Nephron (organoid): ENCODE measurements around the gene SMCO1.
A peak's percentile ranks its signal among the peaks of the same experiment; 100 is the strongest.

Experiments
- H3K27ac Mint-ChIP-seq, 3 experiments: 2 replicates each; pipeline ENCODE4 v1.8.0; 2020; ENCODE audit warnings: mixed read lengths in 3 of 3, mild to moderate bottlenecking in 2 of 3, moderate library complexity in 1 of 3
- H3K27me3 Mint-ChIP-seq: 2 replicates; pipeline ENCODE4 v1.8.0; 2021; ENCODE audit warnings: low read depth, mild to moderate bottlenecking, moderate library complexity, mixed read lengths
- H3K36me3 Mint-ChIP-seq: 2 replicates; pipeline ENCODE4 v1.8.0; 2020; ENCODE audit warnings: low read depth, mixed read lengths
- H3K4me1 Mint-ChIP-seq: 2 replicates; pipeline ENCODE4 v1.8.0; 2020; ENCODE audit warnings: mixed read lengths
- H3K4me3 Mint-ChIP-seq, 3 experiments: 2 replicates each; pipeline ENCODE4 v1.8.0; 2020; ENCODE audit warnings: mild to moderate bottlenecking in 3 of 3, mixed read lengths in 3 of 3, moderate library complexity in 2 of 3
- H3K9me3 Mint-ChIP-seq: 2 replicates; pipeline ENCODE4 v1.8.0; 2020; ENCODE audit warnings: mixed read lengths
- CTCF ChIP-seq, 3 experiments: fragments of 200-600 bp; sonication (generic); IDR thresholded peaks; one replicate each; pipeline ENCODE4 v1.5.0; 2021; ENCODE audit warnings: antibody characterized with exemption in 3 of 3; ENCODE audit not compliant: unreplicated experiment in 3 of 3

The SMCO1 gene

GRCh38 chr3:196546537-196546936 lies 31.4 kb upstream of the SMCO1 start:
- no peak for TF ChIP-seq CTCF (IDR thresholded peaks at IDR 0.05; ENCODE audit: unreplicated experiment in 3 of 3)
- Mint-ChIP-seq H3K9me3 (peaks cover 25% of the 10 kb centered on the region), H3K27ac (no peak overlapping the region), H3K27me3 (no peaks in the 10 kb centered on the region), H3K4me1 (no peaks in the 10 kb centered on the region), H3K36me3 (peaks cover 10% of the 10 kb centered on the region), H3K4me3 (no peak overlapping the region)

GRCh38 chr3:196544491-196544992 lies 29.4 kb upstream of the SMCO1 start:
- Mint-ChIP-seq H3K27ac (no peak overlapping the region), H3K9me3 (peaks cover 18% of the 10 kb centered on the region), H3K27me3 (no peaks in the 10 kb centered on the region), H3K36me3 (peaks cover 10% of the 10 kb centered on the region), H3K4me1 (no peaks in the 10 kb centered on the region), H3K4me3 (no peak overlapping the region)
- TF ChIP-seq CTCF (IDR thresholded peaks at IDR 0.05; ENCODE audit: unreplicated experiment in 3 of 3) = no peak

GRCh38 chr3:196541684-196542445 lies 26.7 kb upstream of the SMCO1 start:
- H3K36me3 Mint-ChIP-seq = no peaks in the 10 kb centered on the region
- no peak overlapping the region for H3K27ac Mint-ChIP-seq
- no peak overlapping the region for H3K4me3 Mint-ChIP-seq
- H3K4me1 Mint-ChIP-seq = no peaks in the 10 kb centered on the region
- peaks cover 5% of the 10 kb centered on the region for H3K9me3 Mint-ChIP-seq
- no peaks in the 10 kb centered on the region for H3K27me3 Mint-ChIP-seq
- TF ChIP-seq CTCF (IDR thresholded peaks at IDR 0.05; ENCODE audit: unreplicated experiment in 3 of 3) = no peak

GRCh38 chr3:196537319-196537984 lies 22.3 kb upstream of the SMCO1 start:
- no peaks in the 10 kb centered on the region for H3K4me1 Mint-ChIP-seq
- H3K9me3 Mint-ChIP-seq = peaks cover 2% of the 10 kb centered on the region
- H3K4me3 Mint-ChIP-seq = no peak overlapping the region
- peaks cover 17% of the 10 kb centered on the region for H3K27me3 Mint-ChIP-seq
- H3K36me3 Mint-ChIP-seq = no peaks in the 10 kb centered on the region
- H3K27ac Mint-ChIP-seq = no peak overlapping the region
- TF ChIP-seq CTCF (IDR thresholded peaks at IDR 0.05; ENCODE audit: unreplicated experiment in 3 of 3) = peak; percentile 40 to 57 (median 54)

- peaks cover 5% of the 10 kb centered on the region for H3K36me3 Mint-ChIP-seq
- peaks cover 11% of the 10 kb centered on the region for H3K9me3 Mint-ChIP-seq
- no peak for TF ChIP-seq CTCF (IDR thresholded peaks at IDR 0.05; ENCODE audit: unreplicated experiment in 3 of 3)
Measured at GRCh38 chr3:196533260-196533681, 18.1 kb upstream of the SMCO1 start.

More at GRCh38 chr3:196533260-196533681, 18.1 kb upstream of the SMCO1 start:
- H3K4me3 Mint-ChIP-seq = no peak overlapping the region
- H3K27ac Mint-ChIP-seq = no peak overlapping the region
- H3K4me1 Mint-ChIP-seq = no peaks in the 10 kb centered on the region
- H3K27me3 Mint-ChIP-seq = peaks cover 32% of the 10 kb centered on the region
